Neural progenitor cell (in vitro differentiated cells): ENCODE results near the gene ANKS3. TPM values are rescaled to one million over a fixed set of nuclear protein-coding genes. Genes with fewer than 3 reads are reported as not detected.
"Not testable (repeated sequence)": the region's sequence is repeated elsewhere in the genome, so short reads cannot be mapped to it uniquely, and the experiment has no call there.

Experiments used
- DNase-seq: peaks from one replicate; pipeline ENCODE4 v3.0.0-alpha.2; 2016; ENCODE audit warnings: low spot score
- H2AFZ ChIP-seq: fragments of 200-600 bp; sonication (generic); replicated peaks from 2 replicates; pipeline ENCODE4 v1.6.1; 2016; ENCODE audit warnings: antibody characterized with exemption
- H3F3A ChIP-seq: fragments of 200-600 bp; sonication (generic); 2 replicates; pipeline ENCODE4 v1.6.1; 2016; ENCODE audit warnings: antibody characterized with exemption, low read depth
- H3K27ac ChIP-seq: fragments of 200-600 bp; sonication (generic); 2 replicates; pipeline ENCODE4 v1.5.1; 2016; ENCODE audit warnings: mild to moderate bottlenecking
- H3K27me3 ChIP-seq: fragments of 200-600 bp; sonication (generic); 2 replicates; pipeline ENCODE4 v1.6.1; 2016; ENCODE audit warnings: mild to moderate bottlenecking, moderate library complexity
- H3K36me3 ChIP-seq: fragments of 200-600 bp; sonication (generic); 2 replicates; pipeline ENCODE4 v1.5.1; 2016
- H3K4me1 ChIP-seq: fragments of 200-600 bp; sonication (generic); 2 replicates; pipeline ENCODE4 v1.6.1; 2016; ENCODE audit warnings: mixed run types
- H3K4me2 ChIP-seq: fragments of 200-600 bp; sonication (generic); 2 replicates; pipeline ENCODE4 v1.6.1; 2016
- H3K4me3 ChIP-seq: fragments of 200-600 bp; sonication (generic); 2 replicates; pipeline ENCODE4 v1.5.1; 2016
- H3K79me2 ChIP-seq: fragments of 200-600 bp; sonication (generic); 2 replicates; pipeline ENCODE4 v1.6.1; 2016; ENCODE audit warnings: low read depth
- H3K9ac ChIP-seq: fragments of 200-600 bp; sonication (generic); 2 replicates; pipeline ENCODE4 v1.6.1; 2016
- H3K9me3 ChIP-seq: fragments of 200-600 bp; sonication (generic); 2 replicates; pipeline ENCODE4 v1.5.1; 2016; ENCODE audit warnings: low read depth
- H4K20me1 ChIP-seq: fragments of 200-600 bp; sonication (generic); 2 replicates; pipeline ENCODE4 v1.6.1; 2016; ENCODE audit warnings: low read depth
- H3K27ac Mint-ChIP-seq: 3 replicates; pipeline ENCODE4 v1.8.0; 2021; ENCODE audit warnings: mixed read lengths
- H3K27me3 Mint-ChIP-seq: 2 replicates; pipeline ENCODE4 v1.8.0; 2022; ENCODE audit warnings: low read depth, mild to moderate bottlenecking, inconsistent platforms, moderate library complexity, mixed read lengths; ENCODE audit not compliant: insufficient read depth
- H3K36me3 Mint-ChIP-seq: 3 replicates; pipeline ENCODE4 v1.8.0; 2021; ENCODE audit warnings: mixed read lengths
- H3K4me1 Mint-ChIP-seq: 3 replicates; pipeline ENCODE4 v1.8.0; 2021; ENCODE audit warnings: mixed read lengths
- H3K4me3 Mint-ChIP-seq: 3 replicates; pipeline ENCODE4 v1.8.0; 2021; ENCODE audit warnings: mild to moderate bottlenecking, moderate library complexity, mixed read lengths
- H3K9me3 Mint-ChIP-seq: 3 replicates; pipeline ENCODE4 v1.8.0; 2020; ENCODE audit warnings: mixed read lengths
- EZH2 ChIP-seq: fragments of 200-600 bp; sonication (generic); IDR thresholded peaks from 2 replicates; pipeline ENCODE4 v1.6.1; 2017; ENCODE audit warnings: antibody characterized with exemption, mild to moderate bottlenecking, moderate library complexity
- EZH2phosphoT487 ChIP-seq: fragments of 200-600 bp; sonication (generic); IDR thresholded peaks from 2 replicates; pipeline ENCODE4 v1.6.1; 2017; ENCODE audit warnings: antibody characterized with exemption
- total RNA-seq: library from RNA; depleted of rRNA; stranded (reverse); fragments of >200 nt; gene quantifications from 2 replicates; pipeline ENCODE4 v1.2.3, GENCODE V29; 2015; ENCODE audit warnings: low replicate concordance
- TF ChIP-seq, protein P1 (sequence below): fragments of 200-600 bp; sonication (generic); IDR thresholded peaks from 2 replicates; pipeline ENCODE4 v1.5.1; 2017; ENCODE audit warnings: antibody characterized with exemption, mild to moderate bottlenecking

ANKS3 gene
- total RNA-seq, 1 donor from 2014 or later: 20.6 TPM

DNA sequence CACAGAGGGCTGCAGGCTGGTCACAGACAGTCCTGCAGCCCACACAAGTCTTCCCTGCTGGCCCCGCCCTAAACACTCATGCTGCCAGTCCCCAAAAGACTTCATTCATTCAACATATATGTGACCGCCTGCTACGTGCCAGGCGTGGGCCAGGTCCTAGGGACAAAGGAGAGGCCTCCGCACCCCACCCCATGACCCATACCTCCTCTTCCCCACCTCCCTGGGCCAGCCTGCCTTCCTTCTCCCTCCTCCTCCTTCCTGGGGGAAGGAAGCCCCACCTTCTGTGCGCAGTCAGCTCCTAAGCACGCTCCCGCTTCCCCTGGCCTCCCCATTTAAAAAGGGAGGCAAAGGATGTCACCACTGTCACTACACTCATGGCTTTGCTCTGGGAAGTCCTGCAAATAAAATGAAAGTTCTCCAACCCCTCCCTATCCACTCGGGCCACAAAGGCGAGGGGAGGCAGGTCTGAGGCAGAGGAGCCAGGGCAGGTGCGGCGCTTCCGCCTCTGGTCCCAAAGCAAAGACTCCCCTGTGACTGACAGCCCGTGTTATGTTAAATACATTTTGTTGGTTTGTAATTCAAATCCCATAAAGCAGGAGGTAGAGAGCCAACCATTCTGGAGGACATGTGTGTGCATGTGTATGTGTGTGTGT is 9.3 kb upstream of the ANKS3 start:
- H3K4me2 ChIP-seq: no peak overlapping the region
- H3K9ac ChIP-seq: no peak overlapping the region
- peaks cover 17% of the 10 kb centered on the region for H3K4me1 ChIP-seq
- H3K36me3 Mint-ChIP-seq: no peaks in the 10 kb centered on the region
- no peak overlapping the region for H3K27ac ChIP-seq
- no peaks in the 10 kb centered on the region for H3K36me3 ChIP-seq
- H3K27ac Mint-ChIP-seq: no peak overlapping the region
- no peaks in the 10 kb centered on the region for H4K20me1 ChIP-seq
- TF ChIP-seq EZH2 (no peak), EZH2phosphoT487 (no peak)
- TF ChIP-seq, protein P1, sequence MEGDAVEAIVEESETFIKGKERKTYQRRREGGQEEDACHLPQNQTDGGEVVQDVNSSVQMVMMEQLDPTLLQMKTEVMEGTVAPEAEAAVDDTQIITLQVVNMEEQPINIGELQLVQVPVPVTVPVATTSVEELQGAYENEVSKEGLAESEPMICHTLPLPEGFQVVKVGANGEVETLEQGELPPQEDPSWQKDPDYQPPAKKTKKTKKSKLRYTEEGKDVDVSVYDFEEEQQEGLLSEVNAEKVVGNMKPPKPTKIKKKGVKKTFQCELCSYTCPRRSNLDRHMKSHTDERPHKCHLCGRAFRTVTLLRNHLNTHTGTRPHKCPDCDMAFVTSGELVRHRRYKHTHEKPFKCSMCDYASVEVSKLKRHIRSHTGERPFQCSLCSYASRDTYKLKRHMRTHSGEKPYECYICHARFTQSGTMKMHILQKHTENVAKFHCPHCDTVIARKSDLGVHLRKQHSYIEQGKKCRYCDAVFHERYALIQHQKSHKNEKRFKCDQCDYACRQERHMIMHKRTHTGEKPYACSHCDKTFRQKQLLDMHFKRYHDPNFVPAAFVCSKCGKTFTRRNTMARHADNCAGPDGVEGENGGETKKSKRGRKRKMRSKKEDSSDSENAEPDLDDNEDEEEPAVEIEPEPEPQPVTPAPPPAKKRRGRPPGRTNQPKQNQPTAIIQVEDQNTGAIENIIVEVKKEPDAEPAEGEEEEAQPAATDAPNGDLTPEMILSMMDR: no peak
- no peak overlapping the region for H3K4me3 Mint-ChIP-seq
- H3K4me3 ChIP-seq: no peak overlapping the region
- no peaks in the 10 kb centered on the region for H3K9me3 ChIP-seq
- no peak overlapping the region for H2AFZ ChIP-seq
- no peak for DNase-seq
- H3K9me3 Mint-ChIP-seq: no peaks in the 10 kb centered on the region
- H3F3A ChIP-seq: peaks cover 28% of the 10 kb centered on the region
- peaks cover 5% of the 10 kb centered on the region for H3K4me1 Mint-ChIP-seq
- no peaks in the 10 kb centered on the region for H3K79me2 ChIP-seq
- H3K27me3 ChIP-seq: no peaks in the 10 kb centered on the region
- H3K27me3 Mint-ChIP-seq: peaks cover 11% of the 10 kb centered on the region

GRCh38 chr16:4738370-4738769 is 4.3 kb upstream of the ANKS3 start:
- not testable (repeated sequence) for H3K9ac ChIP-seq, H3K27ac Mint-ChIP-seq, DNase-seq, H3K4me1 ChIP-seq, H3K4me2 ChIP-seq, H3K27ac ChIP-seq, H2AFZ ChIP-seq, H3K4me3 ChIP-seq, H3K79me2 ChIP-seq, H3K36me3 ChIP-seq, H3K36me3 Mint-ChIP-seq, H3K27me3 ChIP-seq, H3K9me3 ChIP-seq, H3K4me3 Mint-ChIP-seq, H3K4me1 Mint-ChIP-seq, H4K20me1 ChIP-seq, H3K9me3 Mint-ChIP-seq
- peaks cover 11% of the 10 kb centered on the region for H3K27me3 Mint-ChIP-seq
- peaks cover 24% of the 10 kb centered on the region for H3F3A ChIP-seq

DNA sequence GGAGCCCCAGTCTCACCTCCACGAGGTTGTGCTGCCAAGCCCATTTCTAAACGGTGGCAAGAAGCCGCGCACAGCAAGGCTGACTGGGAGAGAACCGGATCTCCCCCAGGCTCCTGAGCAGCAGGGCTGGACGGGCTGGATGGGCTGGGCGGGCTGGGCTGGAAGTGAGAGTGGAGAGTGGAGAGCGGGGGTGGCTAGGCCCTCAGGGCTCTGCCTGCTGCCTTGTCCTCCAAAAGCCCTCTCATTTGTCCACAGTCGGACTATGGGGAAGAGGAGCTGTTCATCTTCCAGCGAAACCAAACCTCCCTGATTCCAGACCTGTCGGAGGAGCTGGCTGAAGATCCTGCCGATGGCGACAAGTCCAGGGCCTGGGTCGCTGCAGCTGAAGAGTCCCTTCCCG is 3.5 kb upstream of the ANKS3 start:
- Histone ChIP-seq H3F3A (peaks cover 27% of the 10 kb centered on the region), H3K36me3 (no peaks in the 10 kb centered on the region), H3K27ac (no peak overlapping the region), H3K79me2 (peaks cover 12% of the 10 kb centered on the region), H3K4me2 (no peak overlapping the region), H3K27me3 (no peaks in the 10 kb centered on the region), H3K9me3 (no peaks in the 10 kb centered on the region), H3K4me1 (peaks cover 12% of the 10 kb centered on the region), H3K4me3 (no peak overlapping the region), H4K20me1 (no peaks in the 10 kb centered on the region), H2AFZ (no peak overlapping the region), H3K9ac (no peak overlapping the region)
- DNase-seq: no peak
- no peak overlapping the region for H3K27ac Mint-ChIP-seq
- H3K27me3 Mint-ChIP-seq: peaks cover 6% of the 10 kb centered on the region
- no peaks in the 10 kb centered on the region for H3K9me3 Mint-ChIP-seq
- no peaks in the 10 kb centered on the region for H3K36me3 Mint-ChIP-seq
- peaks cover 14% of the 10 kb centered on the region for H3K4me1 Mint-ChIP-seq
- TF ChIP-seq EZH2phosphoT487 (no peak), EZH2 (no peak)
- TF ChIP-seq, protein P1: no peak
- no peak overlapping the region for H3K4me3 Mint-ChIP-seq

GRCh38 chr16:4736546-4736945 is 2.5 kb upstream of the ANKS3 start:
- DNase-seq: no peak
- Histone ChIP-seq H3K4me1 (peaks cover 12% of the 10 kb centered on the region), H3F3A (peaks cover 27% of the 10 kb centered on the region), H3K4me2 (no peak overlapping the region), H3K36me3 (no peaks in the 10 kb centered on the region), H3K9ac (no peak overlapping the region), H3K4me3 (no peak overlapping the region), H3K27me3 (no peaks in the 10 kb centered on the region), H3K27ac (no peak overlapping the region), H3K79me2 (peaks cover 22% of the 10 kb centered on the region), H2AFZ (no peak overlapping the region), H4K20me1 (no peaks in the 10 kb centered on the region), H3K9me3 (no peaks in the 10 kb centered on the region)
- Mint-ChIP-seq H3K27me3 (peaks cover 6% of the 10 kb centered on the region), H3K4me3 (peak overlapping the region; percentile 2), H3K27ac (no peak overlapping the region), H3K36me3 (no peaks in the 10 kb centered on the region), H3K4me1 (peaks cover 14% of the 10 kb centered on the region), H3K9me3 (no peaks in the 10 kb centered on the region)
- TF ChIP-seq, protein P1: no peak
- TF ChIP-seq EZH2phosphoT487 (no peak), EZH2 (no peak)
